DMS79 (cell line): ENCODE measurements around the gene SAMD11.
A peak's percentile ranks its signal among the peaks of the same experiment; 100 is the strongest.

ENCODE experiments used
- DNase-seq: peaks from one replicate; lab custom pipeline; 2025; lab: John Stamatoyannopoulos, UW

SAMD11 gene

DNA sequence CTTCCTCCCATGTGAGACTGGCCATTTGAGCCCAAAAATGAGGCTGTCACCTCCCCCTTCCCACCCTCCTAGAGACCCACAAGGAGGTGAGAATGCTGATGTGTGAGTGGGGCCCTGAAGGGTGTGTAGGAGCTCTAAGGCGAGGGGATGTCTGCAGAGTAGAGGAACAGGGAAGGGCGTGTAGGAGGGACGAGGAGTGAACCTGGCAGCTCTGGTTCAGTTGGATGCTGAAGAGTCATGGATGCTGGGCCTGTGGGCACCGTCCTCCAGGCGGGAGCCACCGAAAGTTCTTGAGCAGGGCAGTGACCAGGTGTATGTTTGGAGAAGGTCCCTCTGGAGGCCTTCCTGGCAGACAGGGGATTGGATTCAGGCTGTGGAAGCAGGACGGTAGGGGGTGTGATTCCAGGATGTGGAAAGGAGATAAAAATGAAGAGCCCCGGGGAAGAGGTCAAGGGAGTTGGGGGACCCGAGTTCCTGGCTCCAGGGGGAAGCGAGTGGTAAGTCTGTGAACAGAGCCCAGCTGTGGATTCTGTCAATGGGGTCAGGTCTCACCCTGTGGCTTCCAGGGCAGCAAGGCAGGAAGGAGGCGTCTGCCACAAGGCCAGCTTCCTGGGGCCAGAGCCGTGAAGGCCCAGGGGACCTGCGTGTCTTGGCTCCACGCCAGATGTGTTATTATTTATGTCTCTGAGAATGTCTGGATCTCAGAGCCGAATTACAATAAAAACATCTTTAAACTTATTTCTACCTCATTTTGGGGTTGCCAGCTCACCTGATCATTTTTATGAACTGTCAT, 7.9 kb downstream of the SAMD11 start:
- DNase-seq: no peak

DNA sequence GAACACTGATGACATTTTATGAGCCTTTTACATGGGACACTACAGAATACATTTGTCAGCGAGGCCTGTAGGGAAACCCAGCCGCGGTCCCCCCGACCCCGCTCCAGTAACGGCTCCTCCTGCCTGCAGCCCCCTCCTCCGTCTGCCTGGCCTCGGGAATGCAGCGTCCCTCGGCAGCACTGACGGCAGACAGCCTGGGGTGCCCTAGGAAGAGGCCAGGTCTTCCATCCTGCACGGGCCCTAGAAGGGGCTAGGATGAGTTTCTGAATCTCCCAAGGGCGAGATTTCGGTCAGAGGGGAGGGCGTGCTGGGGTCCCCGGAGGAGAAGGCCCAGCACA, 8.4 kb downstream of the SAMD11 start:
- DNase-seq: no peak

DNA sequence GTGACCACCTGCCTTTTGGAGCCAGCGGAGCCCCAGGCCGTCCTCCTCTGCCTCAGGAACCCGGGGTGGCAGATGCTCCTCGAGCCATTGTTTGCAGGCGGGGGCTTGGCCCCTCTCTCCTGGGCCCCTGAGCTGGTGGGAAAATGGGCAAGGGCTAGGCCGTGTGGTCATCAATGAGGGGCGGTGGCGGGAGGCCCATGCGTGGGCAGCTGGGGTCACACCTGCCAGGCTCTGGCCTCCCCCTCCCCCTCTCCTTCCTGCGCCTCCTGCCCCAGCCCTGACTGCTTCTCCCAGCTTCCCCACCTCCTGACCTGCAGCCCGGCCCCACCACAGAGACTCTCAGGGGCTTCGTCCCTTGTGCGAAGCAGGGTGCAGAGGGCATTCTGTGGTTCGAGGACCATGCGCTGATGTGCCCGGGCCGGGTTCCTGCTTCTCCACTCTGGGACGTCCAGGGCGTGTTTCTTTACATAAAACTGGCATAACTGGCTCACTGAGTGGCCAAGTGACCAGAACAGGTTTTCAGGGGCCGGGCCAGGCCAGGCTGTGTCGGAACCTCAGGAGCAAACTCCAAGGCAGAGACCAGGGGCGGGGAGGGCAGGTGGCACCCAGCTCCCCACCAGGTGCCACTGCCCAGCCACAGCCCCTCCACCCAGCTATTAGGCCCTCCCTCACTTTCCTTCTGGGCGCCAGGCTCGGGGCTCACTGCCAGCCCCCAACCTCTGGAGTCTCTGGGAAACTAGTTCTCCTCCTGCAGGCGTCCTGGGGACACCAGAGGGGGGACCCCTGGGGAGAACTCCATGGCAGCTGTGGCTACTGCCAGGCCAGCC, 9.3 kb downstream of the SAMD11 start:
- DNase-seq: no peak

DNA sequence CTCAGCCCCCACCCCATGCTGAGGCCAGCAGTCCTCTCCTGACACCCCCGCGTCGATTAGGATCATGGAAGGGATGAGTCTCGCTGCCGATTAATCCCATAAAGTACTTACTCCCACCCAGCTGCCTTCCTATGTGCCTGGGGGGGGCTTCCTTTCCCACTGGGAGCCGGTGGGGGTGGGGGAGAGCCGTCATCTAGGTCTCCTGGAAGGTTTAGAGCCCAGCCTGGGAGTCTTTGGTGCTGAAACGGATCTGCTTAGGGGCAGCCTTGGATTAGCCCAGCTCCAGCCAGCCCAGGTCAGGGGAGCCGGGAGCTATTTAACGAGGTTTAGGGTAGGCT, 9.8 kb downstream of the SAMD11 start:
- no peak for DNase-seq

DNA sequence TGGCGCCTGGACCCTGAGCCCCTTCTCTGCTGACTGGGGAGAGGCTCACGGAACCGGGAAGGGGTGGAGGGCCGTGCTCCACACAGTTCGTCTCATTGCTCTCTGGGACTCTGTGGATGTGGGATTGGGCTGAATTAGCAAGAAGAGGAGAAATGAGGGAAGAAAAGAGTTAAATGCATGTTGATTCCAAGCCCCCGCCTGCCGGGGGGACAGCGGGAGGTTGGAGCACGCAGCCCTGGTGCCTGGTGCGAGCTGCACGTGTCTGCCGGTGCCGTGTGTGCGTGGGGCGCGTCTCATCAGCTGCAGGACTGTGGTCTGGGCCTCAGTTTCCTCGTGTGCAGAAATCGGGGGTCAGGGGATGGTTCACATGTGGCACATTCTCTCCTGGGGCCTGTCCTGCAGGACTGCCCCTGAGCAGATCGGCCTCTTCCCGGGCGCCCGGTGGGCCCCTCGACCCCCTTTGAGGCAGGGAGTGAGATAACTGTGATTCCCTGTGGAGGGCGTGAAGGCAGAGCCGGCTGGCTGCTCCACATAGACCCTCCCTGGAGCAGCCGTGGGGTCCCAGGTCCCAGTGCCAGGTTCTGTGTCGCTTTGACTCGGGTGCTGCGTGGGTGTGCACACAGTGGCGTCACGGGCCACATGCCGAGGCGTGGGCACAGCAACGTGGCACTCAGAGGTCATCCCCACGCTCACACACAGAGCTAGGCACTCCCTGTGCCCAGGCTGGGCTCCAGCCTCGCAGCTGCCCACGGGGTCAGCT, 11.4 kb downstream of the SAMD11 start:
- no peak for DNase-seq

DNA sequence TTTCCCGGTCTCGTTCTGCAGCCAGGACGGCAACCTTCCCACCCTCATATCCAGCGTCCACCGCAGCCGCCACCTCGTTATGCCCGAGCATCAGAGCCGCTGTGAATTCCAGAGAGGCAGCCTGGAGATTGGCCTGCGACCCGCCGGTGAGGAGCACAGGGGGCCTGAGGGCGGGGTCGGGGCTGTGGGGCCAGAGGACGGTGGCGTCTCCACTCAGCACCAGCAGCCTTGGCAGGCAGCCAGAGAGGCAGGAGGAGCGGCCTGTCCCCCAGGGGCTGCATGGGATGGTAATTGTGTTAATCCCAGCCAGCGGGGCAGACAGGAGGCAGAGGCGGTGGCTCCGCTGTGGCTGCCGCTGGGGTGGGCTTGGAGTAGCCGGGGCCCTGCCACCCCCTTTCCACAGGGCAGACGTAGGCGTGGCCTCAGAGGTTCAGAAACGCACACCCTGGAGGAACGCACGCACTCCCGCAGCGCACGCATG, 12.1 kb downstream of the SAMD11 start:
- peak; percentile 57 for DNase-seq

DNA sequence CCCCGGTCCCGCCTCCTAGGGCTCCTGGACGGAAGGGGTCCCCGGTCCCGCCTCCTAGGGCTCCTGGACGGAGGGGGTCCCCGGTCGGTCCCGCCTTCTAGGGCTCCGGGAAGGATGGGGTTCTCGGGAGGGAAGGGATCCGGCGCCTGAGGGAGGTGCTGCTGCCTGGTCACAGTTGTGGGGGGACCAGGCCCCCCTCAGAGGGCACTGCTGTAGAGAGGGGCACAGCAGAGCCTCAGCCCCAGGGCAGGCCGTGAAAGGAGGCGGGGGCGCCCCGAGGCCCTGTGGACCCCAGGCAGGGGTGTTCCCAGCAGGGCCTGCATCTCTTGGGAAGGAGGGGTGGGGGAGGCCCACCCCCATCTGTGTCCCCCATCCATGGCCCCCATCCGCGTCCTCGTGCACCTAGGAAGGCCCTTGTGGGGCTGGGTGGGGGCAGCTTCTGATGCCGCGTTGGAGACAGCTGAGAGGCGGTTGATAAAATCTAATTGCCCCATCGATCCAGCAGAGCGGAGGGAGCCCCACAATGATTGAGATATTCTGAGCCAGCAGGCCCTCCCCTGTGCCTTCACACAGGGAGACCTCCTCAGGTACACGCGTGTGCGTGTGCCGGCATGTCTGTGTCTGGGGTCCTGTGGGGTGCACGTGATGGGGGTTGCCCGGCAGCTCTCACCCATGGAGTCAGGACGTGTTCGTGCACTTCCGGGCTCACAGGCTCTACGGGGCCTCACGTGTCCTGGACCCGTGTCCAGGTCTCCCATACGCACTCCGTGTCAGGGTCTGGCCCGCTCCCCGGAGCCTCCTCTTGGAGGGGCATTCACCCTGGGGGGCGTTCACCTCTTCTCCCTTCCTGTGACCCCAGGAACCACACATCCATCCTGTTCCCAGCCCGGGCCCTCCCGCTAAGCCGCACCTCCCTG, 12.9 kb downstream of the SAMD11 start:
- DNase-seq: no peak

DNA sequence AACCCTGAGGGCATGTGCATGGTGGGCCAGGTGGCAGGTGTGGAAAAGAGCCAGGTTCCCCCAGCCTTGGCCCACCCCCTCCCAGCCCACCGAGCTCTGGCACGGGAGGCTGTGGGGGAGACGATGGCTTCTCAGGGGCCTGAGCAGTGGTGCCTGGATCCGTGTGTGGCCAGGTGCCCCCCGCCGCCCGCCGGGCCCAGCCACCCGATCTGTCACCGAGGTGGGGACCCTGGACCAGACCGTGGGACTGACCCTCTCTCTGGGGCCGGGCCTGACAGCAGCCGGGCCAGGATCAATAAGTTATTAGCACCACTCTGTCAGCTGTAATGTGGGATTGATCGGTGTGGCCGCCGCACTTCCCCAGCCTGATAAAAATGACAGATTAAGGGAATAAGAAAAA, 13.8 kb downstream of the SAMD11 start:
- no peak for DNase-seq

DNA sequence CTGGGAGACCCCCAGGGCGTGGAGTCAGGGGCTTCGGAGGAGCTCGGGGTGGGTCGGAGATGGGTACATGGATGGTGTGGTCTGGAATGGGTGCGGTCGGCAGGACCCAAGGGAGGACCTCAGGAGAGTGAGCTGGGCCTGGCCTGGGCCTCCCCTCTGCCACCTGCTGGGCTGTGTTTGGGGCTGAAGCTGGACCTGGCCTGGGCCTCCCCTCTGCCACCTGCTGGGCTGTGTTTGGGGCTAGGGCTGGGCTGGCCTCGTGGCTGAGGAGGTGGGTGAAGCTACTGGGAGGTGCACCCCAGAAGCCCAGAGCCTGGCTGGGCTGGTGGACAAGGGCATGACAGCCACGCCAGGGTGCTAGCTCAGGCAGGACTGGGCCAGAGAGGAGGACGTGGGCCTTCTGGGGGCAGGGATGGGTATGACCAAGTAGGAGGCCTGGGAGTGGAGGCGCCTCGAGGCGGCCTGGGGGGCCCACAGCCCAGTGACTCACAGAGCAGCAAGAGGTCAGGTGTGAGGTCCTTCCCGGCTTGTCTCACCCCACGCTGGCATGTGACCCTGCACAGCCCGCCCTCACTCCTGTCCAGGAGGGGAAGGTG, 14.5 kb downstream of the SAMD11 start:
- DNase-seq: no peak

DNA sequence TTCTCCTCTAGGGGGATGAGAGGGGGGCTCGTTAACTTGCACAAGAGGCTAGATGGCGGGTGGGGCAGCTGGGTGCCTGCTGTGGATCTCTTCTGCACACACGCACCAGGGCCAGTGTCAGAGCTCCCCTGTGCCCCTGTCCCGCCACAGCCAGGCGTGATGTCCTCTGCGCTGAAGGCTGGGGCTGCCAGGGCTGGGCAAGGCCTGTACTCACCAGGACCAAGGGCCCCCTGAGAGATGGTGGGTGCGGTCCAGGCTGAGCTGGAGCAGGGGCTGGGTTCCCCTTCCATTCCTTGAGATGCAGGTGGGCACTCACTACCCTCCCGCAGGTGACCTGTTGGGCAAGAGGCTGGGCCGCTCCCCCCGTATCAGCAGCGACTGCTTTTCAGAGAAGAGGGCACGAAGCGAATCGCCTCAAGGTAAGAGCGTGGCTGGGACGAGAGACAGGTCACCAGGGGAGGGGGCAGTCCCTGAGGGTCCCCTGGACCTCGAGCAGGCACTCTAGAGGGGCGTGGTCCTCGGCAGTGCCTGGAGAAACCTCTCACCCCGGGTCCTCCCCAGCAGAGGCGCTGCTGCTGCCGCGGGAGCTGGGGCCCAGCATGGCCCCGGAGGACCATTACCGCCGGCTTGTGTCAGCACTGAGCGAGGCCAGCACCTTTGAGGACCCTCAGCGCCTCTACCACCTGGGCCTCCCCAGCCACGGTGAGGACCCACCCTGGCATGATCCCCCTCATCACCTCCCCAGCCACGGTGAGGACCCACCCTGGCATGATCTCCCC, 15.2 kb downstream of the SAMD11 start:
- no peak for DNase-seq

DNA sequence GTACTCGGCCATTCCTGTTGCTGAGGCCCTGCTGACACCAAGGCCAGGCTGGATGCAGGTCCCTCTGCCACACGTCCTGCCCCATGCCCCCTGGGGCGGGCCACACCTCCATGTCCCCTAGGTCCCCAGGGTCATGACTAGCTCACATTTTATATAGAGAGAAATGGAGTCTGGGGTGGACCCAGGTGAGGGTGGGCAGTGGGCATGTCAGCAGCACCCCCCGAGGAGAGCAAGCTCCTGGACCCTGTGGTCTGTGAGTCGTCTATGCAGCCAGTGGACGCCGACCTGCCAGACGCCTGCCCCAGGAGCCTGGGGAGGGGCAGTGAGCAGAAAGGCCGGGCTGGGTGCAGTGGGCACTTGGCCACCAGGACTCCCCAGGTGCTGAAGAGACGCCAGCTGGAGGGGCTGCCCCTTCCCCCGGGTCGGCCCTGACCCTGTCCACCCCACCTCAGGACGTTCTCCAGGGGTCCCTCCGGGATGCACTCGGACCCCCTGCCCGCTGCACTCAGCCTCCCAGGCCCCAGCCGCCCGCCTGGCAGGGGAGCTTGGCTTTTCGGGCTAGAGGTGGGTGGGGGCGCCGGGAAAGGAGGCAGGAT, 15.9 kb downstream of the SAMD11 start:
- no peak for DNase-seq

DNA sequence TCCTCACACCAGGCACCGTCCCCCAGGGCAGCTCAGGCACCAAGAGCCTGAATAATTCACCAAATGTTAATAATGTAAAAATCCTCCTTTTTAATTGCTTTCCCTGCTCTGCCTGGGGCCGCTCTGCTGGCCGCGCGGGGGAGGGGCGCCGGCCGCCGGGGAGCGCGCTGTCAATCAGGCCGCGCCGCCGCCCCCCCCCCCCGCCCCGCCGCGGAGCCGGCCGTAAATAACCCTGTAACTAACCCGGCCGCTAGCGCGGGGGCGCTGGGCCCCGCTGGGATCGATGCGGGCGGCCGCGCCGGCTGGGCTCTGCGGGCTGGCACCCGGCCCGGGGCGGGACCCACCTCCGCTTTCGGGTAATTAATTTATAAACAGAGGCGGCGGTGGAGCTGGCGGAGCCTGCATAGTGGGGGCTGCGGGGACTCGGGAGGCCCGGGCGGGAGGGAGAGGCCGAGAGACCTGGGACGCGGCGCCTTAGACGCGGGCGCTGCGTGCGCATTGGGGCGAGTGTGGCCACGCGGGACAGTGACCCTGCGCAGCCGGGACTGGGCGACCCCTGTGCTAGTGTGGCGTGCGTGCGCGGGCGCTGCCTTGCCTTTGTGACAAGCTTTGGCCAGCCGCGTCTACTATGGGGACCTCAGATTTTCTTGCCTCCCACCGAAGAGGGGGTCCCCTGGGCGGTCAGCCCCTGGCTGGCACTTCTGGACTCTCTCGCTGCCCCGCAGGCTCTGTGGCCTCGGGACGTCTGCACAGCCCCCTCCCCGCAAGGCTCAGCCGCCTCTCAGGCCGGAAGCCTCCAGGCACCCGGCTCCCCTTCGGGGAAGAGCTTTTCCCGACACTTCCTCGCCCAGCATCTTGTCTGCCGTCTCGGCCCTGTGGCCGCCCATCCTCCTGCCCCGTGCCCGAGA, 16.6 kb downstream of the SAMD11 start:
- DNase-seq: peak; percentile 30

DNA sequence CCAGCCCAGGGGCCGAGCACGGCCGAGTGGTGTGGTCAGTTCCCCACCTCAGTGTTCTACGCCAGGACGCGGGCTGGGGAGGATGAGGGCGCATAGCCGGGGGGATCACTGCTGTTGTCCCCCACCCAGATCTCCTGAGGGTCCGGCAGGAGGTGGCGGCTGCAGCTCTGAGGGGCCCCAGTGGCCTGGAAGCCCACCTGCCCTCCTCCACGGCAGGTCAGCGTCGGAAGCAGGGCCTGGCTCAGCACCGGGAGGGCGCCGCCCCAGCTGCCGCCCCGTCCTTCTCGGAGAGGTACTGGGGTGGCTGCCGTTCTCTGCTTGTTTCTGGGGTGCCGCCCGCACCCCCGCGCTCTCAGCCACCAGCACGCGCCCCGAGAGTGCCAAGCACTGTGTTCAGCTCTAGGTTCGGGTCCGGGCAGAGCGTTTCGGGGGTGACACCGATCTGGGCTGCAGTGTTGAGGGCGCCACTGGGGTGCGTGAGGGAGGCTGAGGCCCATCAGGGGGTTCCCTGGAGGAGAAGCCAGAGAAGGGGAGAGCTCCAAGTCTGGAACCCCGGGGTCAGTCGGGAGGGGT, 17.4 kb downstream of the SAMD11 start:
- no peak for DNase-seq

DNA sequence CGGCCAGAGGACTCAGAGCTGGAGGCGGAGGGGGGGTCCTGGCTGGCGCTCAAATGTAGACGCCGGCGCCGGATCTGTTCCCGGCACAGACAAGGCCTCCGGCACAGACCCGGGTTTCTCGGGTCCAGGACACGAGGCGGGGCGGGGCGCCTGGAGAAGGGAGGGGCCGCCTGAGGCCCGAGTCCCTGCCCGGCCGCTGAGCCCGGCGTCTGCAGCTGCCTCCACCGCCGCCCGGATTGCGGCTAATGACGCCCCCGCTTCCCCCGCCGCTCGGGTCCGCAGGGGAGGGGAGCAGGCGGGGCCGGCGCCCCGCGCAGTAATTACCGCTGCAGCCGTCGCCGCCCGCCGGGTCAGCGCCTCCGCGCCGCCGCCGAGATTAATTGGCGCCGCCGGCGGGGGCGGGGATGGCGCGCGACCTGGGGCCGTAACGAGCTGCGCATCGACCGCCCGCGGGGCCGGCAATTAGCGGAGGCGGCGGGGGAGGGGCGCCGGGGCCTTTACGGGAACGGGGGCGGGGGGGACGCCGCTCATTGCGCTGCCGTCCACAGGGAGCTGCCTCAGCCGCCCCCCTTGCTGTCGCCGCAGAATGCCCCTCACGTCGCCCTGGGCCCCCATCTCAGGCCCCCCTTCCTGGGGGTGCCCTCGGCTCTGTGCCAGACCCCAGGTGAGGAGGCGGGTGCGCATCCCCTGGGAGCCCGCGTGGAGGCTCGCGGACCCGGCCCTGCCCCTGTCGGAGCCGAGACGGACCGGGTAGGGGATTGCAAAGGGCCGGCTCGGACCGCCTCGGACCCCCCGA, 18.1 kb downstream of the SAMD11 start:
- peak; percentile 28 for DNase-seq

DNA sequence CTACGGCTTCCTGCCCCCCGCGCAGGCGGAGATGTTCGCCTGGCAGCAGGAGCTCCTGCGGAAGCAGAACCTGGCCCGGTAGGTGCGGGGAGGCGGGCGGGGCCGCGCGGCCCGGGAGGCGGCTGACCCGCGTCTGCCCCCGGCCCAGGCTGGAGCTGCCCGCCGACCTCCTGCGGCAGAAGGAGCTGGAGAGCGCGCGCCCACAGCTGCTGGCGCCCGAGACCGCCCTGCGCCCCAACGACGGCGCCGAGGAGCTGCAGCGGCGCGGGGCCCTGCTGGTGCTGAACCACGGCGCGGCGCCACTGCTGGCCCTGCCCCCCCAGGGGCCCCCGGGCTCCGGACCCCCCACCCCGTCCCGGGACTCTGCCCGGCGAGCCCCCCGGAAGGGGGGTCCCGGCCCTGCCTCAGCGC, 18.7 kb downstream of the SAMD11 start:
- no peak for DNase-seq

DNA sequence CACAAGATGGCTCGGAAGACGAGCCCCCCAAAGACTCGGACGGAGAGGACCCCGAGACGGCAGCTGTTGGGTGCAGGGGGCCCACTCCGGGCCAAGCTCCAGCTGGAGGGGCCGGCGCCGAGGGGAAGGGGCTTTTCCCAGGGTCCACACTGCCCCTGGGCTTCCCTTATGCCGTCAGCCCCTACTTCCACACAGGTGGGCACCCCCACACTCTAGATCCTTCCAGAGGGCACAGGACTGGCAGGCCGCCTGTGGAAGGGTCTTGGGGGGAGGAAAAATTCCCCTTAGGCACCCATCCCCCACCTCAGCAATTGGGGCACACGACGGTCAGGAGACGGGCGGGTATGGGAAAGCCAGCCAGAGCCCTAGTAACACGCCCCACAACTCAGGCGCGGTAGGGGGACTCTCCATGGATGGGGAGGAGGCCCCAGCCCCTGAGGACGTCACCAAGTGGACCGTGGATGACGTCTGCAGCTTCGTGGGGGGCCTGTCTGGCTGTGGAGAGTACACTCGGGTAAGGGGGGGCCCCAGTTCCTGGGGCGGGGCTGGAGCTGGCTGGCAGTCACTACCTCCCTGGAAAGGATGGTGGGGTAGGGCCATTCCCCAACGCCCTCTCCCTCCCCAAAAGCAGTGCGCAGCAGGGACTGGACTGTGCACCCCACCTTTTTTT, 19.3 kb downstream of the SAMD11 start:
- DNase-seq: no peak
